Stimulated activated memory B cell treated with anti-CD40 and anti-IgM and Interleukin-4, amounts not matched to agents 10 μg/mL and 1 μg/mL and 100 μg/mL, for 72 hours (primary cell): Measurements from ENCODE around the gene SPOCK2.
A peak's percentile ranks its signal among the peaks of the same experiment; 100 is the strongest.

Source experiments
- ATAC-seq: fragments of 150-1000 bp; cut with Tn5 transposase; 2 replicates; pipeline ENCODE4 v1.10.0; 2021
- H3K27ac Mint-ChIP-seq: one replicate; pipeline ENCODE4 v1.8.0; 2022; ENCODE audit warnings: mild to moderate bottlenecking, mixed read lengths
- H3K27me3 Mint-ChIP-seq: one replicate; pipeline ENCODE4 v1.8.0; 2022; ENCODE audit warnings: mixed read lengths
- H3K36me3 Mint-ChIP-seq: one replicate; pipeline ENCODE4 v1.8.0; 2022; ENCODE audit warnings: mixed read lengths
- H3K4me1 Mint-ChIP-seq: one replicate; pipeline ENCODE4 v1.8.0; 2022; ENCODE audit warnings: mixed read lengths
- H3K4me3 Mint-ChIP-seq: one replicate; pipeline ENCODE4 v1.8.0; 2022; ENCODE audit warnings: mild to moderate bottlenecking, moderate library complexity, mixed read lengths
- H3K9me3 Mint-ChIP-seq: one replicate; pipeline ENCODE4 v1.8.0; 2022; ENCODE audit warnings: mixed read lengths

SPOCK2 gene

DNA sequence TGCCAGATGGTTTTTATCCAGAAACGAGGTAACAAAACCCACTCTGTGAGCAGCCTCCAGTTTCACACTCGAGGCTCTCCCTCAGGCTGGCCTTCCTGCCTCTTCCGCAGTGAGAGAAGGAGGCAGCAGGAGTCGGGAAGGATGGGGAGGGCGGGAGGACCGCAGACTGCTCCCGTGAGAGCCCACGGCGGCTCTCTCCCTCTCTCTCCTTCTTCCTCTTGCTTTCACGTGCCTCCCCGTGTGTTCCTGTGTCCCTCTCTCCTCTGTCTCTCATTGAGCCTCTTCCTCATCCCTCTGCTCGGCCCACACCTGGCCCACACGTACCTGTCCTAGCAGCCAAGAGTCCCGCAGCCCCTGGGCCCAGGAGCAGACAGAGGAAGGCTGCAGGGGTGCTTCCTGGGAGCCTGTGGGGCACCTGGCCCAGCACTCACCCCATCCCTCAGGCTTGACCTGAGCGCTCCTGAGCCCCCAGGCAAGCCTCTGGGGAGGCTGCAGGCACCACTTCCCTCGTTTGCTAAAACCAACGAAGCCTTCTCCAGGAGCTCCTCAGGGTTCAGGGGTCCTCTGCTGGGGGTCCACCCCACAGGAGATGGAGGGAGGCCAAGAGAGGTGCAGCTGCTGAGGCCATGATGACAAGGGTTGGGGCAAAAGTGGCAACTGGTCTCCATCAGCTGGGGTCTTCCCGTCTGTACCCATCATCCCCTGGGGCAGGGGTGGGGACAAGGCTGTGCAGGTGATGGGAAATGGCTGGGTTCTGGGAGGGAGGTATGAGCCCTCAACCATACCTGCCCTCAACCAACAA lies 13.6 kb downstream of the SPOCK2 start:
- Mint-ChIP-seq H3K36me3 (peaks cover 22% of the 10 kb centered on the region), H3K27ac (peak overlapping the region; percentile 59), H3K27me3 (no peaks in the 10 kb centered on the region), H3K4me3 (peak overlapping the region; percentile 38), H3K9me3 (no peaks in the 10 kb centered on the region), H3K4me1 (peaks cover 67% of the 10 kb centered on the region)
- ATAC-seq: no peak

DNA sequence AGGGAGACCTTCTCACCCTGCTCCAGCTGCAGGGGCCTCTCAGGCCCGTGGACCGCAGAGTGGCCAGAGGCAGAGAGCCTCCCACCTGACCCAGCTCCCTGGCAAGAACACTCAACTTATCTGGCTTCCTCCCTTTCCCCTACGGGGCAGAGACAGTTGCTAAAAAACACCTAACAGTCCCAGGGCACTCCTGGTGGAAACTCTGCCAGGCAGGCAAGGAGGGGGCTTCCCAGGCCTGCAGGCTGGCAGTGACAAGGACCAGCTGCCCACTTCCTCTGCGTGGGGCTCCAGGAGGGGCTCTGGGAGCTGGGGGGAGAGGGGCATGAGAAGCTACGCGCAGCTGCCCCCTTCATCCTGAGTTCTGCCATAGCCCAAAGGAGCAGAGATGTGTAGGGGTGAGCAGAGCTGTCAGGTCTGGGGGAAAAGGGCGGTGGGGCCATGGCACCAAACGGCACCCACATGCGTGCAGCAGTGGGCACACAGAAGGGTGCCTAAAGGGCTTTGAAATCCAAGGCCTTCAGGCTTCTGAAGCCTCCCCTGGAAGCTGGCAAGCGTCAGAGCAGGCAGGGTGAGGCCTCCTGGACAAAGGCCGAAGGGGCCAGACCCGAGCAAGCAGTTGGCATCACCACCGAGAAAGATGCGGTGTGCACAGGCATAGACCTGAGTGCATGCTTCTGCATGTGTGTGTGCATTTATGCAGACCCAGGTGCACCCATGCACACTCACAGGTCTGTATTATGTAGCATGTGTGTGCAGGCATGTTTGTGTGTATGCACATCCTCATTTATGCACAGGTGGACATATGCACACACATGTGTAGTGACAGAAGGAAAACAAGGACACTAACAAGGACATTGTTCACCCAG lies 14.4 kb downstream of the SPOCK2 start:
- no peaks in the 10 kb centered on the region for H3K27me3 Mint-ChIP-seq
- H3K36me3 Mint-ChIP-seq: peaks cover 30% of the 10 kb centered on the region
- H3K9me3 Mint-ChIP-seq: no peaks in the 10 kb centered on the region
- H3K27ac Mint-ChIP-seq: peak overlapping the region; percentile 85
- peaks cover 59% of the 10 kb centered on the region for H3K4me1 Mint-ChIP-seq
- ATAC-seq: peak; percentile 44
- H3K4me3 Mint-ChIP-seq: peak overlapping the region; percentile 35

DNA sequence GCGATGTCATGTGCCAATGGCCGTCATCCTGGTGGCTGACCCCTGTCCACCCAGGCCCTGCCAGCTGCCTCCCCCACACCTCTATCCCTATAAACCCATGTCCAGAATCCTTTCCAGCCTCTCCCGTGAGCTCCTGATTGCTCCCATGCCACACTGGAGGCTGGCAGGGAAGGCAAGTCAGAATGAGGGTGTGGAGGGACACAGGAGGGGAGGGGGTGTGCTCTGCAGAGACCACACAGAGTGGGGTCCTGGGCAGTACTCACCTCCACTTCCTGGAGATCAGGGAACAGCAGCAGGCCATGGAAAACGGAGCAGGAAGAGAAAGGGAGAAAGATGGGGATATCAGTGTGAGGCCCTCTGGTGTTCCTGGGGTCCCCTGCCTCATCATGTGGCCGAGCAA lies 15.7 kb downstream of the SPOCK2 start:
- H3K36me3 Mint-ChIP-seq: peaks cover 42% of the 10 kb centered on the region
- peak overlapping the region; percentile 36 for H3K27ac Mint-ChIP-seq
- H3K4me3 Mint-ChIP-seq: no peak overlapping the region
- no peaks in the 10 kb centered on the region for H3K27me3 Mint-ChIP-seq
- no peaks in the 10 kb centered on the region for H3K9me3 Mint-ChIP-seq
- peaks cover 52% of the 10 kb centered on the region for H3K4me1 Mint-ChIP-seq
- no peak for ATAC-seq

DNA sequence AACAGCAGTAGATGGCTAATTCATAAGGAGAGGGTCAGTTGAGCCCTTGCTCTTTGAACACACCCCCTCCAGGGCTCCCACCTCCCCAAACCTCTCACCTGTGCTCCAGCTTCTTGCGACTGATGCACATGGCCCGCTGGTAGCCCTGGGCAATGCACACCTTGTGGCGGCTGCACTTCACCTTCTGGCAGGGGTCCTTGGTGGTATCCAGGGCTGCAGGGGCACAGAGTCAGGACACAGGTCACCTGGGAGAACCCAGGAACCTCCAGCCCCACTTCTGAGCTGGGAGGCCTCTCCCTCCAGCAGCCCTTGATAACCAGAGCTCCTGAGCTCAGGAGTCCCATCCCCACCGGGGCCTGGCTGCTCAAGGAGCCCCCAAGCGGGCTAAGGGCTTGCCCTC lies 16.3 kb downstream of the SPOCK2 start:
- H3K36me3 Mint-ChIP-seq: peaks cover 43% of the 10 kb centered on the region
- no peak for ATAC-seq
- peaks cover 48% of the 10 kb centered on the region for H3K4me1 Mint-ChIP-seq

DNA sequence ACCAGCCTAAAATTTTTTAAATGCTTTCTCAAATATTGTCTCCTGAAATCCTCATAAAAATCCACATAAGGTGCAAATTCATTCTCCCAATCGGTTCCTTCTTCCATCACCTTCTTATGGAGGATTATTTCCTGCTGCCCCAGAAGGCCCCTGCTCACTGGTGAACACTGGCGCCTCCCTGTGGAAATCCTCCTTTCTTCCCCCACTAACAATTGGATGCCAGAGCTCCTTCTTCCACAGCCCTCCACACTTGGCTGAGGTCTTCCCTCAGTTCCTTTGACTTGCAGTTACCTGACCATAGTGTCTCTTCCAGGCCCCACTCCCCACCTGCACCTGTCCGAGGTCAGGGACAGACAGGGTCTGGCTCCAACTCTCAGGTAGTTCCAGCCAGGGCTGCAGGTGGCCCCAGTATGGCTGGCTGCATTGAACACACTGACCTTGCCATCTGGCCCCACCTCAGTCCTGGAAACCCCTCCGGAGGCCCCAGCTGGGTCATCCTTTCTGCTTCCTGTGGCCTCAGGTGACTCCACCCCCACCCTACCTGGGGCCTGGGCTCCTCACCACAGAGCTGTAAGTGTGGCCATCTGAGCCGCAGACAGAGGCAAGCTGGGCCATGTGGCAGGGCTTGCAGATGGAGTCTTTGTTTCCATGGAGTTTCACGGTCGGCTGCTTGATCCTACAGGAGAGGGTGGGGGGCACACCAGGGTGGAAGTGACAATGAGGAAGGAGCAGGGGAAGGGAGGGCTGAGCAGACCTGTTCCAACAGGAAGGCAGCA lies 18.4 kb downstream of the SPOCK2 start:
- no peak for ATAC-seq
- Mint-ChIP-seq H3K4me1 (peaks cover 28% of the 10 kb centered on the region), H3K9me3 (no peaks in the 10 kb centered on the region), H3K27me3 (no peaks in the 10 kb centered on the region), H3K27ac (no peak overlapping the region), H3K4me3 (no peak overlapping the region), H3K36me3 (peaks cover 53% of the 10 kb centered on the region)

More for the DNA sequence above, 16.3 kb downstream of the SPOCK2 start:
- H3K27me3 Mint-ChIP-seq: no peaks in the 10 kb centered on the region
- H3K9me3 Mint-ChIP-seq: no peaks in the 10 kb centered on the region
- peak overlapping the region; percentile 36 for H3K27ac Mint-ChIP-seq
- no peak overlapping the region for H3K4me3 Mint-ChIP-seq

DNA sequence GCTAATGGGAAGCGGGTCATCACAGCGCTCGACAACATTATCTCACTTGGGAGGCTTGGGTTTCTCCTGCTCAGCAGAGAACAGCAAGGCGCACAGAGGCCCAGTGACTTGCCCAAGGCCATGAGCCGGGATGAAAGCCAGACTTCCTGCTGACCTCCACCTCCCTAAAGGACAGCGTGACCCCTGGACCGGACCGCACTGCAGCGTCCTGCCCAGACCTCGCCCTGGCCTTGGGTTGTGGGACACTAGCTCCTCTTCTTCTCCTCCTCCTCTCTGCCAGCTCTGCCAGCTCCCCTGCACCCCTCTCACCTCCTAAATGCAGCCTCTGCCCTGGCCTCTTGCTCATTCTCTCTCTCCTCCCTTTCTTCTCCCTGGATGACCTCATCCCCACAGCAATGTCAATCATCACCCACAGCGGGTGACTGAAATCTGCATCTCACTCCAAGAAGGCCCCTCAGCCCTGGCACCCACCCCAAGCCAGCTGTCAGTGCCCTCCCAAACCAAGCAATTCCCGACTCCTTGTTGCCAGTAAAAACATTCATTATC lies 19.4 kb downstream of the SPOCK2 start:
- H3K27ac Mint-ChIP-seq: peak overlapping the region; percentile 18
- ATAC-seq: no peak
- H3K36me3 Mint-ChIP-seq: peaks cover 58% of the 10 kb centered on the region
- H3K27me3 Mint-ChIP-seq: no peaks in the 10 kb centered on the region
- H3K4me1 Mint-ChIP-seq: peaks cover 21% of the 10 kb centered on the region
- no peaks in the 10 kb centered on the region for H3K9me3 Mint-ChIP-seq
- H3K4me3 Mint-ChIP-seq: no peak overlapping the region

DNA sequence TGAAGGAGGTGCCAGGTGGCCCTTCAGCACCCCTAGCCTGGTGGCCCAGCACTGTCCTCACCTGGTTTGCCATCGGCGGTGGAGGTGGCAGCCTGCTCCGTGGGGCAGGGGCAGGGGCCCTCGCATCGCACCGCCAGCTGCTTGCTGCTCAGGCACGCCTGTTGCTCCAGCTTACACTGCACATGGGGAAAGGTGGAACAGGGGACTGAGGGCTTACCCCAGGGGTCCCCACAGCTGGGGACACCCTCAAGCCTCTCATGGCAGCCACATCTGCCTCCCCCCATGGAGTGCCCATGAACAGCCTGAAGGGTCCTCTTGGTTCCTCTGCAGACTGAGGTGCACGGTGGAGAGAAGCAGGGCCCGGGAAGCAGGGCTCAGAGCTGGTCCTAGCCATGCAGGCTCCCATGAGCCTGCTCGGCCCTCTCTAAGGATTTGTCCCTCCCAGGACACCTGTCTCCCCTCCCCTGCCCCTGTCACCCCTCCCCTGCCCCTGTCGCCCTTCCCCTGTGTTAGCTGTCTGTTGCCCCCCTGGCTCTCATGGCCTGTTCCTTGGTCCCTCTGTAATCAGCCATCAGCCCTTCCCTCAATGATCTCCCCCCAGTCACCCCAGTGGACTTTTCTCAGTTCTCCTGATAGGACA lies 20.1 kb downstream of the SPOCK2 start:
- Mint-ChIP-seq H3K27ac (peak overlapping the region; percentile 18), H3K36me3 (peaks cover 64% of the 10 kb centered on the region), H3K4me3 (no peak overlapping the region), H3K27me3 (no peaks in the 10 kb centered on the region), H3K9me3 (no peaks in the 10 kb centered on the region), H3K4me1 (peaks cover 14% of the 10 kb centered on the region)
- no peak for ATAC-seq

DNA sequence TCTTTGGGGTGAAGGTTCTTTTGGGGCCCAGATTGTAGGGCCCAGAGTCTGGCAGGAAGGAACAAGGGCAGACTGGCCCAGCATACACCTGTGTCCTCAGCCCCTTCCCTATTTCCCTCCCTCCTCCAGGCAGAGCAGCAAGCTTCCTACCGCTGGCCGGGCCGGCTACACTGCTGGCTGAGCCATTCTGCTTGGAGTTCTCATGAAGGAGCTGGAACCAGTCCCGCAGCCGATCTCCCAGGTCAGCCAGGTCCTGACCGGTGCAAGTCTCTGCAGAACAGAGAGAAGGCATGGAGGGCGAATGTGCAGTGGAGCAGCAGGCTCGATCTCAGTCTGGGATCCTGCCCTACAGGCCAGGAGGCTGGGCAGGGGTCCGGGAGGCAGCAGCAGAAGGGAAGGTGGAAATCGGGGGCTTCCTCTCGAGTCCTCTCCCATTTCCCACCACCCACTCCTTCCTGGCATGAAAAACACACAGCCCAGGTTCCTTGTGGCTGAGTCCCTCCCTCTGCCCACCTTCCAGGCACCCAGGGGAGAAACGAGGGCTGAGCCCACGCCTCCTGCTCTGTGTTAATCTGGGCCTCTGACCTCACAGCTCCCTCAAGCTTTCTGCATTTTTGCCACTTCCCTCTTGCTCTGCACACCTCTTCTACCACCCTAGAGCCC lies 20.8 kb downstream of the SPOCK2 start:
- Mint-ChIP-seq H3K36me3 (peaks cover 66% of the 10 kb centered on the region), H3K27ac (peak overlapping the region; percentile 18), H3K4me1 (peaks cover 8% of the 10 kb centered on the region), H3K27me3 (no peaks in the 10 kb centered on the region), H3K4me3 (no peak overlapping the region), H3K9me3 (no peaks in the 10 kb centered on the region)
- ATAC-seq: no peak

DNA sequence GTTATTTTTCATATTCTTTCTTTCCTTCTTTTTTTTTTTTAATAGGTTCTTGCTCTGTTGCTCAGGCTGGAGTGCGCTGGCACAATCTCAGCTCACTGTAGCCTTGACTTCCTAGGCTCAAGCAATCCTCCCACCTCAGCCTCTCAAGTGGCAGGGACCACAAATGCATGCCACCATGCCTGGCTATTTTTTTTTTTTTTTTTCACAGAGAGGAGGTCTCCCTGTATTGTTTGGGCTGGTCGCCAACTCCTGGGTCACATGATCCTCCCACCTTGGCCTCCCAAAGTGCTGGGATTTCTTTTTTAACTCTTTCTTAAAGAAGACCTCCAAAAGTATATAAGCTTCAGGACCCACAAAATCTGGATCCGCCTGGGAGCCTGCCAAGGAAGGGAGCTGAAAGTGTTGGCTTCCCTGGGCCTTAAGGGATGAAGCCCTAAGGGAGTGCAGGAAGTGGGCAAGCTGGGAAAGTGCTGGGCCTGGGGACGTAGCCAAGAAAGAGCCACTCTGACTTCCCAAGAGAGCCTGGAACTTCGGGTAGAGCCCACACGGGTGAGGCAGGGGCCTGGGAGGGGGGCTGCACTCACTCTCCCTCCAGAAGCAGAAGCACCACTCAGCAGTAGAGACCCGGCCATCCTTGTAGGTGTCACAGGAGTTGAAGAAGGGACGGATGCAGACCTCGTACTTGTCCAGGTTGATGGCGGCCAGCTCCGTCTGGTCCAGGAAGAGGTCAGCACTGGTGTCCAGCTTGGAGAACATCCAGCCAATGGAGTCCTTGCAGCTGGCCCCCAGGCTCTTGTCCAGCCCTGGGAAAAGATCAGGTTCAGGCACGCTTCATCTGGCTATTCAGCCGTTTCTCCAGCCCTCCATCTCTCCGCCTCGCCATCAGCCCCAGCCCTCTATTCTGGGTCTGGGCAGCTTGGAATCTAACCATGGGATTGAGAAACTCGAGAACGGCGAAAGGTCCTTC lies 21.8 kb downstream of the SPOCK2 start:
- Mint-ChIP-seq H3K9me3 (no peaks in the 10 kb centered on the region), H3K4me3 (no peak overlapping the region), H3K27ac (no peak overlapping the region), H3K36me3 (peaks cover 60% of the 10 kb centered on the region), H3K4me1 (peaks cover 11% of the 10 kb centered on the region), H3K27me3 (no peaks in the 10 kb centered on the region)
- no peak for ATAC-seq

DNA sequence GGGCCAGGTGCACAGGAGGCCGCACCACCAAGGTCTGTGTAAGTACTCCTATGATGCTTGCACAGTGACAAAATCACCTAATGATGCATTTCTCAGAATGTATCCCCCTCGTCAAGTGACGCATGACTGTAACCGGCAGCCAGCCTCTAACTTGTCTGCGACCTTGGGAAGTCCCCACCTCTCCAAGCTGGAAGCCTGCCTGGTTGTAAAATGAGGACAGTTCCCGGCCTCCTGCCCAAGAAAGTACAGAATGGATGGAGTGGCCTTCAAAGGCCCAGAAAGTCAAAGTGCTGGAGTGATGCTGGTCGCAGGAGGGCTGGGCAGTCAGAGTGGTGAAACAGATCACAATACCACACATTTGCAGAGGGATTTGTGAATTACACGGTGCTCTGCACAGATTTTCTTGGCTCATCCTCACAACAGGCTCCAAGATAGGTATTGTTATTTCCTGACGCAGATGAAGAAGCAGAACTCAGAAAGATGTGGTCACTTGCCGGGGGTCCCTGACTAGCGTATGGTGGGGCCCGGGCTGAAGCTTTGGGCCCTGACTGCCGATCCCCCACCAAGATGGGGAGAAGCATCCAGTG lies 22.8 kb downstream of the SPOCK2 start:
- Mint-ChIP-seq H3K36me3 (peaks cover 55% of the 10 kb centered on the region), H3K9me3 (no peaks in the 10 kb centered on the region), H3K27me3 (no peaks in the 10 kb centered on the region), H3K4me1 (peaks cover 20% of the 10 kb centered on the region), H3K4me3 (no peak overlapping the region), H3K27ac (no peak overlapping the region)
- no peak for ATAC-seq

DNA sequence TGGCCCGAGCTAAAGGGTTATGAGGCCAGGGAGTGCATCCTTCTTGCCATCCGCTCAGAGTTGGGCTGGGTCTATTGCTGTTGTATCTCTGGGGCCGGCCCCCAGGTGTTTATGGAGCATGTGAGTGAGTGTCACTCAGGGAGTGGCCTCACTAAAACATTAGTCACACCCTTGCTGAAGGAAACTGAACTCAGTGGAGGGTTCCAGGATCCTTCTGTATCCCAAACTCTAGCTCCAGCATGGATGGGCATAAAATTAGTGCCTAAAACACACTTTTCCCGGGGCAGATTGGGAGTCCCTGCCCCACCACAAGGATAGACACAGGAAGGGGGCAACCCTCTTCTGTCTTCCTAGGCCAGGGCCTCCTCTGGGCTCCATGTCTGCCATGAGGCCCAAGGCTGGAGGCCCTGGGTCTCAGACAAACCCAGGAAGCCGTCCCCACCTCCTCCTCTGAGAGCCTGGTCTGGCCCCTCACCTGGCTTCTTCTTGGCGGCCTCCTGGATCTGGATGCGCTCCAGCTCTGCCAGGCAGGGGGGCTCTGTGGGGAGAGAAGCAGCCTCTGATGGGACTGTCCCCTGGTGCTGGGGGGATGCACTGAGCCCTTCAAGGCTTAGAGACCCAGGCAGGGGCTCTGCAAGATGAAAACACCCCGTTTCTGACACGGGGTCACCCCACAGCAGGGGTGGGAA lies 24.5 kb downstream of the SPOCK2 start:
- no peak for ATAC-seq
- Mint-ChIP-seq H3K36me3 (peaks cover 42% of the 10 kb centered on the region), H3K4me3 (no peak overlapping the region), H3K9me3 (no peaks in the 10 kb centered on the region), H3K4me1 (peaks cover 37% of the 10 kb centered on the region), H3K27me3 (no peaks in the 10 kb centered on the region), H3K27ac (peak overlapping the region; percentile 62)

DNA sequence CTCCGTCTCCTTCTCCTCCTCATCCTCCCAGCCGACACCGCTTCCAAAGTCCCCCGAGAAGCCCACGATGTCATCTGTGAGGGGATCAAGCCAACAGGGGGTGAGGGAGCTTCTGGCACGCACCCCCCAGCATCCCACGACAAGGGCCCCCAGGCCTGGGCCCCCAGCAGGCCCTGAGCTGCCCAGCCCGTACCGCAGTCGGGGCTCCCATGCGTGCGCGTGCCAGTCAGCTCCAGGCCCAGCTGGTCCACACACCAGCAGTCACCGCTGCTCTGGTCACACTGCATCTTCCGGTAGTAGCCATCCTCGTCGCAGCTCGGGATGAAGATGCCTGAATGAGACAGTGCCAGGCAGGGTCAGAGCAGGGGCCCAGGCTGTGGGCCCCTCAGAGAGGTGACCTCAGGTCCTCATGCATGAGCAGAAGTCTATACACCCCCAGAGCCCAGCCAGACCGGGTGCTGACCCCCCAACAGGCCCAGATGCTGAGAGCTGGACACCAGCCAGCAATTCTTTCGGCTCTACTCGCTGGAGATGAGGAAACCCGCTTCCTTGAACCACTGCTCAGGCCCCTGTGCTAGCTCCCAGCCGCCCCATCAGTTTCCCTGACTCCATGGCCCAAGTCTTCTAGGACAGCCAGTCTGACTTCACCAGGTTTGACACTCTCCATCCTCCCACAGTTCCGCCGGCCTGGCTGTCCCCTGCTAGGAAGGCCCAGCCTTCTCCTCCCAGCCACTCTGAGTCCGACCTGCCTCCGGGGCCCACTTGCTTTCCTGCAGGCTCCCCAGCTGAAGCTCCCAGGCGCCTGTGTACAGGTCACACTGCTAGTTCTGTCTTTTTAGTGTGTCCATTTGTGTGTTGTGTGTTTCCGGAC lies 25.3 kb downstream of the SPOCK2 start:
- Mint-ChIP-seq H3K4me1 (peaks cover 35% of the 10 kb centered on the region), H3K27ac (peak overlapping the region; percentile 62), H3K36me3 (peaks cover 35% of the 10 kb centered on the region), H3K27me3 (no peaks in the 10 kb centered on the region), H3K9me3 (no peaks in the 10 kb centered on the region), H3K4me3 (no peak overlapping the region)
- ATAC-seq: no peak
